ENCODE data around the gene MPHOSPH6.
"Not testable (repeated sequence)": the region's sequence is repeated elsewhere in the genome, so short reads cannot be mapped to it uniquely, and the experiment has no call there.

Gene MPHOSPH6

DNA sequence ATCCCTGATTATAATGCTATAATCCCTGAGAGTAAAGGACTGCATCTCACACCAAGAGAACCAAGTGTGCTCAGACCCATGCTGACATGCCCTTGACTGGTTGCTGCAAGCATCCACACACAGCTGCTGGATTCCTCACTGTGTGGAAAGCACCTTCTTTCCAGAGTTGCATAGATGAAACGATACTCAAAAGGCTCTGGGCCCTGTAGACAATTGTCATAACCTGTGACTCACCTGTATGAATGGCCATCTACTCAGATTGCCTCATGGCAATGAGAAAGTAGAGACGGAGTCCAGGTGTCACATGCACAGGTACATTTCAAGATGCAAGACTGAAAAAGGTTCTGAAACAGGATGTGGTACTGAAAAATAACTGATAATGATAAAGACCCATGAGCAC is 58.1 kb downstream of the MPHOSPH6 start:
- no peak for FAIRE-seq
- no peak for DNase-seq (ENCODE audit: insufficient read length)
- no peak for TF ChIP-seq POLR2AphosphoS5 (IDR thresholded peaks at IDR 0.05; ENCODE audit: low read depth, low read length)
- TF ChIP-seq TAF1 (IDR thresholded peaks at IDR 0.05; ENCODE audit: borderline replicate concordance, low read depth, low read length): no peak
- TF ChIP-seq POLR2A (IDR thresholded peaks at IDR 0.05; ENCODE audit: low read depth, low read length): no peak

DNA sequence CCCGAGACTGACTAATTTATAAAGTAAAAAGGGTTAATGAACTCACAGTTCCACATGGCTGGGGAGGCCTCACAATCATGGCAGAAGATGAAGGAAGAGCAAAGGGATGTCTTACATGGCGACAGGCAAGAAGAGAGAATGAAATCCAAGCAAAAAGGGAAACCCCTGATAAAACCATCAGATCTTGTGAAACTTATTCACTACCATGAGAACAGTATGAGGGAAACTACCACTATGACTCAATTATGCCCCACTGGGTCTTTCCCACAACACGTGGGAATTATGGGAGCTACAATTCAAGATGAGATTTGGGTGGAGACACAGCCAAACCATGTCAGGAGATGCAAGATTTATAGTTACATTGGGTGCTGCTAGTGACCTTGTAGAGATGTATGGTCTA is 60.8 kb downstream of the MPHOSPH6 start:
- not testable (repeated sequence) for DNase-seq (ENCODE audit: insufficient read length); FAIRE-seq

DNA sequence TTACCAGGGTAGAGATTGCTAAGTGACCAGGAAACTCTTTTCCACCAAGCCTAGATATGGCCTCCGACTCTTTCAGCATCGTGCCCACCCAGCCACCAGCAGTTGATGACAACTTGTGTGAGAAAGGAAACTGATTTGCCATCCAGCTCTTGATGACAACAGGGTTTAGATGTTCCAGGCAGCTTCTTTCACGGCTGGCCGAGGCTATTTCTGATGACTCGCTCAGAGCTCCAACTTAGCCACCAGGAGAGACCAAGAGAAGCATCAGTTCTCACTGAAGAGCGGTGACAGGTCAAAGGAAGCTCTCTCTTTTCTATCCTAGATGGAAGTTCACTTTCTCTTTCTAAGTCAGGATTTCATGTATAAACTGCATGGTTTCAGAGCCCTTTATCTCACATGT is 61.2 kb downstream of the MPHOSPH6 start:
- no peak for FAIRE-seq
- TF ChIP-seq TAF1 (IDR thresholded peaks at IDR 0.05; ENCODE audit: borderline replicate concordance, low read depth, low read length) (no peak), POLR2A (IDR thresholded peaks at IDR 0.05; ENCODE audit: low read depth, low read length) (no peak), POLR2AphosphoS5 (IDR thresholded peaks at IDR 0.05; ENCODE audit: low read depth, low read length) (no peak)
- no peak for DNase-seq (ENCODE audit: insufficient read length)

DNA sequence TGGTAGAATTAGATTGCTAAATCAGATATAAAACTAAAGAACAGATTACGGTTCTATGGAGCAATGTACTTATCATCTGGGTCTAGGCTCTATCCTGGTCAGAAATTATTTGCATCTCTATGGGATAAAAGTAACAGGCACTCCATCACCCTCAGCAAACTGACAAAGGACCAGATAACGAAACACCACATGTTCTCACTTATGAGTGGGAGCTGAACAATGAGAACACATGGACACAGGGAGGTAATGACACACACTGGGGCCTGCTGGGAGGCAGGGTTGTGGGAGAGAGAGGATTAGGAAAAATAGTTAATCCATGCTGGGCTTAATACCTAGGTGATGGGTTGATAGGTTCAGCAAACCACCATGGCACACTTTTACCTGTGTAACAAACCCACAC is 61.9 kb downstream of the MPHOSPH6 start:
- DNase-seq (ENCODE audit: insufficient read length) (no peak), FAIRE-seq (no peak)
- no peak for TF ChIP-seq POLR2A (IDR thresholded peaks at IDR 0.05; ENCODE audit: low read depth, low read length)

DNA sequence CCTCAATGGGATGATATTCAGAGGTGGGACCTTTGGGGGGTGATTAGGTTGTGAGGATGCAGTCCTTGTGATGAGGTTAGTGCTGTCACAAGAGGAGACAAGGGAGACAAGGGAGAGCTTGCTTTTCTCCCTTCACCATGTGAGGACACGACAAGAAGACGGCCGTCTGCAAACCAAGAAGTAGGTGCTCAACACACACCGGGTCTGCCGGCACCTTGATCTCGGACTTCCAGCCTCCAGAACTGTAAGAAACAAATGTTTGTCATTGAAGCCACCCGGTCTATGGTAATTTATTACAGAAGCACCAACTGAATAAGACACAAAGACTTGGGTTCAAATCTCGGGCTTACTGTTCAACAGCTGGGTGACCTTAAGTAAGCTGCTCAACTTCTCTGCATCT is 64.9 kb downstream of the MPHOSPH6 start:
- TF ChIP-seq POLR2AphosphoS5 (IDR thresholded peaks at IDR 0.05; ENCODE audit: low read depth, low read length): no peak
- no peak for TF ChIP-seq TAF1 (IDR thresholded peaks at IDR 0.05; ENCODE audit: borderline replicate concordance, low read depth, low read length)
- no peak for TF ChIP-seq POLR2A (IDR thresholded peaks at IDR 0.05; ENCODE audit: low read depth, low read length)
- DNase-seq (ENCODE audit: insufficient read length) (no peak), FAIRE-seq (no peak)
